Central memory CD8-positive, alpha-beta T cell (primary cell): ENCODE data around the gene FGR.
A peak's percentile ranks its signal among the peaks of the same experiment; 100 is the strongest.

ENCODE experiments used
- ATAC-seq: fragments of 150-1000 bp; cut with Tn5 transposase; replicated peaks from 2 replicates; pipeline ENCODE4 v1.10.0; 2022; ENCODE audit warnings: mild to moderate bottlenecking, moderate FRiP score, moderate number of reproducible peaks; ENCODE audit not compliant: poor library complexity, severe bottlenecking; ENCODE audit errors: extremely low read depth
- DNase-seq, 2 donors: peaks; one replicate each; pipeline ENCODE4 v3.0.0; 2021; ENCODE audit warnings: low spot score in 2 of 2
- H3K27ac Mint-ChIP-seq: one replicate; pipeline ENCODE4 v1.8.0; 2022; ENCODE audit warnings: low read depth, mild to moderate bottlenecking, moderate library complexity, mixed read lengths
- H3K27me3 Mint-ChIP-seq: one replicate; pipeline ENCODE4 v1.8.0; 2022; ENCODE audit warnings: mixed read lengths
- H3K36me3 Mint-ChIP-seq: one replicate; pipeline ENCODE4 v1.8.0; 2022; ENCODE audit warnings: mild to moderate bottlenecking, moderate library complexity, mixed read lengths; ENCODE audit not compliant: insufficient read depth
- H3K4me1 Mint-ChIP-seq: one replicate; pipeline ENCODE4 v1.8.0; 2022; ENCODE audit warnings: mixed read lengths
- H3K4me3 Mint-ChIP-seq: one replicate; pipeline ENCODE4 v1.8.0; 2022; ENCODE audit warnings: mild to moderate bottlenecking, moderate library complexity, mixed read lengths
- H3K9me3 Mint-ChIP-seq: one replicate; pipeline ENCODE4 v1.8.0; 2022; ENCODE audit warnings: mixed read lengths

Gene FGR

DNA sequence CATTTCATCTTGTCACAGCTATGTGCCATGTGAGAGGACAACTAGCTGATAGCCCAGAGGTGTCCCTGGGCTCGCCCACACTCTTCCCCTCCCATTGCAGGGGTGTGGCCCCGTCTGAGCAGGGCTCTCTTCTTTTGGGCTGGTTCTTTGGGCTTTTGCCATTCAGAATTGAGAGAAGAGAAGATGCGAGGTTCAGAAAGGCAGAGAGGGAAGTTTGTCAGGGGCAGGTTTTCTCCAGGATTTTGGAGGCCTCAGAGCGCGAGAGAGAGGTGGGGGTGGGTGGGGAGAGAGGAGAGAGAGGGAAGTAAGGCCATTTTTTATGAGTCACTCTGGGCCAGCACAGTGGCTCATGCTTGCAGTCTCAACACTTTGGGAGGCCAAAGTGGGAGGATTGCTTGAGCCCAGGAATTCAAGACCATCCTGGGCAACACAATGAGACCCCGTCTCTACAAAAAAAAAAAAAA lies 31.8 kb upstream of the FGR start:
- Mint-ChIP-seq H3K4me1 (peaks cover 34% of the 10 kb centered on the region), H3K4me3 (no peak overlapping the region), H3K9me3 (no peaks in the 10 kb centered on the region), H3K27ac (no peak overlapping the region), H3K27me3 (no peaks in the 10 kb centered on the region), H3K36me3 (peaks cover 11% of the 10 kb centered on the region)
- ATAC-seq = no peak
- DNase-seq = no peak

DNA sequence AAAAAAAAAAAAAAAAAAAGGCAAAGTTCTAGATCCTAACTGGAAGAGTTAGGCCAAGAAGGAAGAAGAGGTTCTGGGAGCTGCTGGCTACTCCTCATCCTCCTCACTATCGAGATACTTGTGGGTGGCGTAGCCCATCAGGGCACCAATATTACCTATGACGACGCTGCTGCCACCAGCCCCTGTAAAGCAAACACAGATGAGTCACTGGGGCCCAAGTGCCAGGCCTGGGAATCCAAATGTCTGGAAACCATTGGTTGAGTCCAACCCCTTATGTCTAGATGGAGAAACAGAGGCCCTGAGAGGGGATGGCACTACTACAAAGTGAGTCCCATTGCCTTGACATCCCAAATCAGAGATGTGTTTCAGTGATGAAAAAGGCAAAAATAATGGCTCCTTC lies 31.3 kb upstream of the FGR start:
- no peaks in the 10 kb centered on the region for H3K9me3 Mint-ChIP-seq
- no peak for DNase-seq
- H3K27ac Mint-ChIP-seq = no peak overlapping the region
- peaks cover 35% of the 10 kb centered on the region for H3K4me1 Mint-ChIP-seq
- no peak overlapping the region for H3K4me3 Mint-ChIP-seq
- peaks cover 10% of the 10 kb centered on the region for H3K36me3 Mint-ChIP-seq
- no peak for ATAC-seq
- H3K27me3 Mint-ChIP-seq = no peaks in the 10 kb centered on the region

- no peaks in the 10 kb centered on the region for H3K27me3 Mint-ChIP-seq
- no peak overlapping the region for H3K4me3 Mint-ChIP-seq
- no peaks in the 10 kb centered on the region for H3K9me3 Mint-ChIP-seq
- ATAC-seq = no peak
- no peak for DNase-seq
- H3K36me3 Mint-ChIP-seq = peaks cover 12% of the 10 kb centered on the region
- H3K27ac Mint-ChIP-seq = no peak overlapping the region
- H3K4me1 Mint-ChIP-seq = peaks cover 37% of the 10 kb centered on the region
These were observed 30.1 kb upstream of the FGR start for GRCh38 chr1:27665016-27665651.

DNA sequence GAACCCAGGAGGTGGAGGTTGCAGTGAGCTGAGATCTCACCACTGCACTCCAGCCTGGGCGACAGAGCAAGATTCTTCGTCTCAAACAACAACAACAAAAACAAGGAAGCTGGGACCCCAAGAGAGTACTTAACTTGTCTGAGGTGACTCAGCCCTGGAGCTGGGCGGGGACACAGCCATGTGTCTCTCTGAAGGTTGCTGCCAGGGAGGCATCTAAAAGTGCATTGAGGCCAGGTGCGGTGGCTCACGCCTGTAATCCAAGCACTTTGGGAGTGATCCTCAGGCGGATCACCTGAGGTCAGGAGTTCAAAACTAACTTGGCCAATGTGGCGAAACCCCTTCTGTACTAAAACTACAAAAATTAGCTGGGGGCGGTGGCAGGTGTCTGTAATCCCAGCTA lies 29.3 kb upstream of the FGR start:
- no peak for ATAC-seq
- H3K27me3 Mint-ChIP-seq = no peaks in the 10 kb centered on the region
- no peaks in the 10 kb centered on the region for H3K9me3 Mint-ChIP-seq
- peaks cover 41% of the 10 kb centered on the region for H3K4me1 Mint-ChIP-seq
- no peak overlapping the region for H3K27ac Mint-ChIP-seq
- H3K36me3 Mint-ChIP-seq = peaks cover 15% of the 10 kb centered on the region
- no peak for DNase-seq
- H3K4me3 Mint-ChIP-seq = no peak overlapping the region

- no peaks in the 10 kb centered on the region for H3K9me3 Mint-ChIP-seq
- DNase-seq = peak; percentile 87 to 93
These were observed 27.9 kb upstream of the FGR start for GRCh38 chr1:27662707-27663393.

GRCh38 chr1:27662261-27662660 lies 27.3 kb upstream of the FGR start:
- Mint-ChIP-seq H3K4me3 (peak overlapping the region; percentile 81), H3K36me3 (peaks cover 17% of the 10 kb centered on the region), H3K27me3 (no peaks in the 10 kb centered on the region), H3K27ac (peak overlapping the region; percentile 94), H3K4me1 (peaks cover 47% of the 10 kb centered on the region), H3K9me3 (no peaks in the 10 kb centered on the region)
- ATAC-seq (no peak), DNase-seq (no peak)

More at GRCh38 chr1:27662707-27663393, 27.9 kb upstream of the FGR start:
- Mint-ChIP-seq H3K27me3 (no peaks in the 10 kb centered on the region), H3K4me3 (peak overlapping the region; percentile 81), H3K36me3 (peaks cover 19% of the 10 kb centered on the region), H3K27ac (peak overlapping the region; percentile 94), H3K4me1 (peaks cover 47% of the 10 kb centered on the region)
- ATAC-seq = peak; percentile 70

DNA sequence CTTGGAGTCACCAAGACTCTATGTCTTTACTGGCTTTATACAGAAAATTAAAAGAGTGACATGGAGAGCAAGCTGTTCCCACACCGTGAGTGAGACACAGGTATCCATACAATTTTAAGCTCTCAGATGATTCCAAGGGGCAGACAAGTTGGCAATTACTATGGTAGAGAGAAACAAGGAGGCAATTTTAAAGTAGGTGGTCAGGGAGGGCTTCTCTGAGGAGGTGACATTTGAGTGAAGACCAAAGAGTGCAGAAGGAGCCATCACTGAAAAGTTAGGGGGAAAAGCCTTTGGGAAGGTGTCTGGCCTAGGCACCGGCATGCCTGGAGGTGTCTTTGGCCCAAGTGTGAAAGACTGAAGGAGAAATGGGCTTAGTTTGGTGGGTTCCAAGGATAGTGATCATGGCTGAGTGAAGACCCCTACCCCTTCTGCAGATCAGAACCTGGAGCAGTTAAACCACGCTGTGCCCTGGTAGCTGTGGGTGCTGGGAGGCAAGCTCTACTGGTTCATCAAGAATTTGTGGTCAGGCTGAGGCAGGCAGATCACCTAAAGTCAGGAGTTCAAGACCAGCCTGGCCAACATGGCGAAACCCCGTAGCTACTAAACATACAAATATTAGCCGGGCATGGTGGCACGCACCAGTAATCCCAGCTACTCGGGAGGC lies 26.6 kb upstream of the FGR start:
- no peaks in the 10 kb centered on the region for H3K9me3 Mint-ChIP-seq
- peaks cover 47% of the 10 kb centered on the region for H3K4me1 Mint-ChIP-seq
- DNase-seq (no peak), ATAC-seq (no peak)
- peaks cover 17% of the 10 kb centered on the region for H3K36me3 Mint-ChIP-seq
- peak overlapping the region; percentile 80 for H3K4me3 Mint-ChIP-seq
- peak overlapping the region; percentile 94 for H3K27ac Mint-ChIP-seq
- H3K27me3 Mint-ChIP-seq = no peaks in the 10 kb centered on the region

GRCh38 chr1:27660300-27660835 lies 25.4 kb upstream of the FGR start:
- peaks cover 12% of the 10 kb centered on the region for H3K36me3 Mint-ChIP-seq
- H3K27me3 Mint-ChIP-seq = no peaks in the 10 kb centered on the region
- H3K9me3 Mint-ChIP-seq = no peaks in the 10 kb centered on the region
- ATAC-seq (no peak), DNase-seq (no peak)
- H3K27ac Mint-ChIP-seq = peak overlapping the region; percentile 94
- H3K4me1 Mint-ChIP-seq = peaks cover 50% of the 10 kb centered on the region
- H3K4me3 Mint-ChIP-seq = peak overlapping the region; percentile 80

GRCh38 chr1:27659497-27660299 lies 24.7 kb upstream of the FGR start:
- Mint-ChIP-seq H3K27ac (peak overlapping the region; percentile 94), H3K36me3 (peaks cover 12% of the 10 kb centered on the region), H3K9me3 (no peaks in the 10 kb centered on the region), H3K4me3 (peak overlapping the region; percentile 80), H3K27me3 (no peaks in the 10 kb centered on the region), H3K4me1 (peaks cover 55% of the 10 kb centered on the region)
- ATAC-seq = peak; percentile 76
- peak; percentile 77 to 80 for DNase-seq

- Mint-ChIP-seq H3K4me3 (peak overlapping the region; percentile 80), H3K27me3 (no peaks in the 10 kb centered on the region), H3K27ac (peak overlapping the region; percentile 94), H3K4me1 (peaks cover 55% of the 10 kb centered on the region), H3K9me3 (no peaks in the 10 kb centered on the region), H3K36me3 (peaks cover 12% of the 10 kb centered on the region)
- DNase-seq (no peak), ATAC-seq (peak; percentile 0)
These were observed 24.0 kb upstream of the FGR start for GRCh38 chr1:27658951-27659496.

DNA sequence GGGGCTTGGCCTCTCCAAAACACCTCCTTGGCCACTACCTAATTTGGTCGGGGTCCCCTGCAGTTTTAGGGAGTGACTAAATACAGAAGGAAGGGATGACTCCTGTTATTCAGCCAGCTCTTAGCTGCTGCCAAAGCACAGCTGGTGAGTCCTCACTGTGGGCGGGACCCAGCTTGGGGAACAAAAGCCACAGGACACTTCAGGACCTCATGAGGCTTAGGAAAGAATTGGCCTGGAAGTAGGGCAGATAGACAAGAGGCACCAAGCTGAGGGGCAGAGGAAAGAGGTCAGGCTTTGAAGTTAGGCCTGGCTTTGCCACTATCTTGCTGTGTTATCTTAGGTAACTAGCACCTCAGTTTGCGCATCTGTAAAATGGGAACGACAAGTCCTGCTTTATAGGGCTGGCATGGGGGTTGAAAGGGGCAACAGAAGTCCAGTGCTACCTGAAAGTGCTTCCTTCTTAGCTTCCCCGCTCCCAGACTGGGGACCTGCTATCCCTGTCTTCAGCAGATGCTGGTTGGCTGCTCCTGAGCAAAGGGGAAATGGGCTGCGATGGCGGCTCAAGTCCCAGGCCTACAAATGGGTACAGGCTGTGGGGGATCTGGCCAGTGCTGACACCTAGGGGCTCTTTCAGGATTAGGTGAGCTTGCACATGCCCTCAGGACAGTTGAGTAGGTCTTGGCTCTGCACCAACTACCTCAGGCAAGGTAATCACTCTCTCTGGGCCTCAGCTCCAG lies 21.3 kb upstream of the FGR start:
- H3K36me3 Mint-ChIP-seq = peaks cover 10% of the 10 kb centered on the region
- no peak overlapping the region for H3K4me3 Mint-ChIP-seq
- peaks cover 38% of the 10 kb centered on the region for H3K4me1 Mint-ChIP-seq
- ATAC-seq = no peak
- no peak overlapping the region for H3K27ac Mint-ChIP-seq
- no peaks in the 10 kb centered on the region for H3K9me3 Mint-ChIP-seq
- no peak for DNase-seq
- no peaks in the 10 kb centered on the region for H3K27me3 Mint-ChIP-seq
